C1 segment of cervical spinal cord (tissue), 14 donors: ENCODE measurements around the gene CR2.
"Not testable (repeated sequence)": the region's sequence is repeated elsewhere in the genome, so short reads cannot be mapped to it uniquely, and the experiment has no call there.

Source experiments
- DNase-seq, 14 donors: peaks; one replicate each; lab custom pipeline; 2025; lab: John Stamatoyannopoulos, UW

Gene CR2

GRCh38 chr1:207444514-207445217, 9.5 kb upstream of the CR2 start:
- DNase-seq = no peak

- DNase-seq = no peak
Measured at GRCh38 chr1:207453710-207454045, 450 bp upstream of the CR2 start.

GRCh38 chr1:207455183-207455754, 1.1 kb downstream of the CR2 start:
- DNase-seq = no peak

DNA sequence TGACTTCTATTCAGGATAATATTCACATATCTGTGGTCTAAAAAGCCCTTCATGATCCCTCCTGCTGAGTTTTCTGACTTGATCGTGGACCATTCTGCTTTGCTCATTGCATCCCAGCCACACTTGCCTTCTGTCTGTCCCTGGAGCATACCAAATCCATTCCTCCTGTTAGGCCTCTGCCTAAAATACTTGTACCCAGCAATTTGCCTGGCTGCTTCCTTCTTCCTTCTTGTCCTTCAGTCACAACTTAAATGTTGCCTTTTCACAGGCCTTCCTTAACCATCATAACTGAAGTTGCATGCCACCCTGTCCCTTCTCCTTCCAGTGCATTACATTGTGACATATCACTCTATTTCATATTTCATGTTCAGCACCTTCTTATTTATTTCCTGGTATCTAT, 4.3 kb downstream of the CR2 start:
- no peak for DNase-seq

DNA sequence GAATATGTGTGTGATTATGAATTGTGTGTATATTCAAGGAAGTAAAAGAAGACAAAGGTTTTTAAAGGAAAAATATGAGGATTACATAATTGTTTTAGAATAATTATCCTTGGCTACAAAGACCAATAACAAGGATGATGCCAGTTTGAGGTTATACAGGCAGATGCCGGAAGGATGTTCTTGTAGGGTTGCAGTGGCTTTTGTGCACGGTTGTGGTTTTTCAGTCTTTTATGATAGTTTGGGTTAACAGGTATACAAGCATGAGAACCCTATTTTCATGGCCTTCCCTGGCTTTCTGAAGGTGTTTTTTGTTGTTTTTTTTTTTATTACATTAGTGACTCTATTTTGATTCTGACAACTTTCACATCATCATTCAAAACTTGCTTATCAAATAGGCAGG, 4.9 kb downstream of the CR2 start:
- DNase-seq = no peak

GRCh38 chr1:207461649-207462048, 7.5 kb downstream of the CR2 start:
- no peak for DNase-seq

- no peak for DNase-seq
Measured at GRCh38 chr1:207462535-207462934, 8.4 kb downstream of the CR2 start.

- DNase-seq = no peak
Measured at GRCh38 chr1:207463021-207463420, 8.9 kb downstream of the CR2 start.

GRCh38 chr1:207463571-207463970, 9.4 kb downstream of the CR2 start:
- DNase-seq = no peak

- DNase-seq = no peak
Measured at GRCh38 chr1:207470927-207471326, 16.8 kb downstream of the CR2 start.

GRCh38 chr1:207474210-207474609, 20.1 kb downstream of the CR2 start:
- DNase-seq = no peak

GRCh38 chr1:207486198-207486597, 32.1 kb downstream of the CR2 start:
- DNase-seq = no peak

GRCh38 chr1:207487636-207488035, 33.5 kb downstream of the CR2 start:
- no peak for DNase-seq

- no peak for DNase-seq
Measured at GRCh38 chr1:207493212-207493611, 39.1 kb downstream of the CR2 start.

DNA sequence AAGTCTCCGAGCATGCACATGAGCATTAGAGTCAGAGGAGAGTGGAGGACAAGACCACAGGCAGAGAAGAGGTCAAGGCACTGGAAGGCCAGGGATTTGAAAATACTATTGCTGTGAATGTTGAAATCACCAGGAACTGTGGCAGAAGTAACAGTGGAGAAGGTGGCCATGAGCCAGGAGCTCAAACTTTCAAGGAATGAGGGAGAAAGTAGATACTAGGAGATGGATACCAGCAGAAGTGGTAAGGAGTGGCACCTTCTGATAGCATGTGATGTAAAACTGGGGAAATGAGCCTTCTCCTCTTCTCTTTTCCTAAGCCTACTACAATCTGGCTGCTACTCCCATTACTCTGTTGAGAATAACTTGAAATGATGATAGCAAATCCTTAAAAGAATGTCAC, 40.0 kb downstream of the CR2 start:
- no peak for DNase-seq

- not testable (repeated sequence) for DNase-seq
Measured at GRCh38 chr1:207495281-207495680, 41.2 kb downstream of the CR2 start.

DNA sequence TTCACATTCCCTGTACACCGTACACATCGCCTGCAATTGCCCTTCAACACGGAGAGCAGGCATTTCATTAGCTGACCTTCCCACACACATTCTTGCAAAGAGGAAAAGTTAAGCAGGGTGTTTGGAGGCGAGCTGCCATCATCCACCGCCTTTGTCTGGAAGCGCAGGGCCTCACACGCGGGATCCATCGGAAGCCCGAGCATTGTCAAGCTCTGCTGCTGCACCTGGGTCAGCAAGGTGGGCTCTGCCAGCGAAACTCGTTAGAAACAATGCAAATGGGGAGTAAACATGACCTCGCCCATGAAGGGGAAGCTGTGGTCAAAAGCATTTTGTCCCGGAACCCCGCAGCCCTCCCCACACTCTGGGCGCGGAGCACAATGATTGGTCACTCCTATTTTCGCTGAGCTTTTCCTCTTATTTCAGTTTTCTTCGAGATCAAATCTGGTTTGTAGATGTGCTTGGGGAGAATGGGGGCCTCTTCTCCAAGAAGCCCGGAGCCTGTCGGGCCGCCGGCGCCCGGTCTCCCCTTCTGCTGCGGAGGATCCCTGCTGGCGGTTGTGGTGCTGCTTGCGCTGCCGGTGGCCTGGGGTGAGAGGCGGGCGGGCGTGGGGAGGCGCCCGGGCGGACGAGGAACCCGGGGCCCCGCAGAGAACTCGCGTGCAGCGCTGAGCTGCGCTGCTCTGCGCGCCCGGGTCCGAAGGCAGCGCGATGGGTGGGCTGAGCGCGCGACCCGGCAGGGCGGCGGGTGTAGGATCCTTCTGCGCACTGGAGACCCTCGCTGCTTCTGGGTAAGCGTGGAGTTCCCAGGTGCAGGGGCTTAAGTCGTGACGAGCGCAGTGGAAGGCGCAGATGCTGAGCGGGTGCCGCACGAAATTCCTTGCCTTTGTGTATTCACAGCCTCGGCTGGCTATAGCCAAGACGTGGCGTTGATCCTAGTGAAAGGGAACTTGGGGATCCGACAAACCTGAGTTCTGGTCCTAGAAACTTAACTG, 42.0 kb downstream of the CR2 start, which contains the start of gene CR1:
CR1 (plus strand) TSS at position 357 of the 992 bp plus-strand sequence; CDS start at position 468, 111 bp downstream.
- peak in 3 of 14 donors; percentile 1 to 12 (median 4) for DNase-seq

- DNase-seq = no peak
Measured at GRCh38 chr1:207497941-207498340, 43.8 kb downstream of the CR2 start.

DNA sequence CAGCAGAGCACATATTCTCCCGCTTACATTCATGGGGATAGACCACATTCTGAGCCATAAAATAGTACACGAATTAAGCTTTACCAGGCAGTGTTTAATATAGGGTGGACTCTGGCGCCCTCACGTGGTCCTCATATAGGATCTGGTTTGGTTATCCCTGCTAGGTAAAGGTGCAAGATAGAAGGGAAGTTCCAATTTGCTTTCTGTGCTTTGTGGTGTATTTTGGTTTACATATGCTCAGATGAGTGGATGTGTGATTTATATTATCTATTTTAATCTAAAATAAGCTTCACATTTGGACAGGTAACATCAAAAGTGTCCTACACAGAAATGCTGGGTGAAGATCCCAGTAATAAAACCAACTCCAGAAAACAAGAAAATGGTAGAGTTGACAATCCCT, 45.4 kb downstream of the CR2 start:
- DNase-seq = peak in 9 of 14 donors; percentile 1 to 44 (median 23)

DNA sequence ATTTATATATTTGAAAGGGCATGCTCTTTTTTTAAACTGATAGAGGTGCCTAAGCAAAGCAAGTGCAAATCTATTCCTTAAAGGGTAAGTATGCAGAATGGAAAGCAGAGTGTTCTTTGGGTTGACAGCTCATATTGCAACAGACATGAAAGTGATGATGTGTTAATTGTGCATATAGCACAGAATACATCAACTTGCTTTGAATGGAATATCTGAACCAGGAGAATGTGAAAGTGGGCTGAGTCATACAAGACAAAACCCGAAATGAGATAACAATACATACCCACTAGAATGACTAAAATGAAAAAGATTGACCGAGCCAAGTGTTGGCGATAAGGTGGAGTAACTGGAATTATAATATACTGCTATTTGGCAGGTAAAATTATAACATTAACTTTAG, 46.2 kb downstream of the CR2 start:
- no peak for DNase-seq

DNA sequence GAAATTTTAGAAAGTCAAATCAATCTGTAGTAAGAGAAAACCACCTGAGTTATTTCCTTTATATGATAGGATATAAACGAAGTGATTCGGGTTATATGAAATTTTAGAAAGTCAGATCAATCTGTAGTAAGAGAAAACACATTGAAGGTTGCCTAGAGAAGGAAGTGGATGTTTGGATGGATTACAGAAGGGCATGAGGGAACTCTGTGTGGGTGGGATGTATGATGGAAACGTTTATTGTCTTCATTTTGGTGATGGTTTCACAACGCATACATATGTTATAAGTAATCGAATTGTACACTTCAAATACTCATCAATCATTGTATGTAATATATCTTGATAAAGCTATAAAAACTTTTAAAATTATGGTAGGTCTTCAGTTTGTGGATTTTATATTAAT, 46.9 kb downstream of the CR2 start:
- DNase-seq = no peak

DNA sequence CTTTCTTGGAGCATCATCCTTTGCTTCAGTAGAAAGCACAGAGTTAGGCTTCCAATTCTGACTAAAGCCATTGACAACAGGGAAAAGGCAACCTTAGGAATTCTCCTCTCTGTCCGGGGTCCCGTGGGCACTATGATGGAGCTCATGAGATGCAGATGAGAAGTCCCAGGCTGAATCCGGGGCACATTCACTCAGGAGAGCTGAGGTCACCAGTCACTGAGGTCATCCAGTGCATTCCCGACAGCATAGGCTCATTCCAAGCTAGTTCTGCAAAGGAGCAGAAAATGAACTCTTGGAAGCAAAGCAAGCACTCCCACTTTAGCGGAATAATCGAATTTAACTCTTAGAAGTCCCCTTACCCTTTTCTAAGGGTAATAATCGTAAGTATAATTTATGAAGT, 48.6 kb downstream of the CR2 start:
- DNase-seq = no peak
